KMS-11 (cell line): ENCODE measurements around the gene MROH2A.
"Not testable (repeated sequence)": the region's sequence is repeated elsewhere in the genome, so short reads cannot be mapped to it uniquely, and the experiment has no call there.

Experiments used
- H2AFZ ChIP-seq: fragments of 200-600 bp; sonication (generic); 2 replicates; pipeline ENCODE4 v1.6.1; 2016; ENCODE audit warnings: antibody characterized with exemption, mixed run types, low read depth
- H3K27ac ChIP-seq: fragments of 200-600 bp; sonication (generic); 2 replicates; pipeline ENCODE4 v1.6.1; 2016; ENCODE audit warnings: mild to moderate bottlenecking, mixed run types
- H3K27me3 ChIP-seq: fragments of 200-600 bp; sonication (generic); 2 replicates; pipeline ENCODE4 v1.6.1; 2017; ENCODE audit warnings: mild to moderate bottlenecking, low read depth, mixed run types, moderate library complexity; ENCODE audit not compliant: insufficient read depth
- H3K36me3 ChIP-seq: fragments of 200-600 bp; sonication (generic); 2 replicates; pipeline ENCODE4 v1.6.1; 2017; ENCODE audit warnings: mild to moderate bottlenecking, mixed run types; ENCODE audit not compliant: insufficient read depth
- H3K4me1 ChIP-seq: fragments of 200-600 bp; sonication (generic); 2 replicates; pipeline ENCODE4 v1.6.1; 2016; ENCODE audit warnings: mild to moderate bottlenecking, low read depth, mixed run types; ENCODE audit not compliant: poor library complexity, severe bottlenecking
- H3K4me2 ChIP-seq: fragments of 200-600 bp; sonication (generic); 2 replicates; pipeline ENCODE4 v1.7.0; 2016; ENCODE audit warnings: mild to moderate bottlenecking, mixed run types
- H3K4me3 ChIP-seq: fragments of 200-600 bp; sonication (generic); IDR thresholded peaks from 2 replicates; pipeline ENCODE4 v1.6.1; 2017; ENCODE audit warnings: low read depth, low read length, mixed read lengths; ENCODE audit not compliant: insufficient read depth
- H3K79me2 ChIP-seq: fragments of 200-600 bp; sonication (generic); 2 replicates; pipeline ENCODE4 v1.6.1; 2016; ENCODE audit warnings: low read depth, mixed run types; ENCODE audit not compliant: insufficient read depth
- H3K9ac ChIP-seq: fragments of 200-600 bp; sonication (generic); 2 replicates; pipeline ENCODE4 v1.6.1; 2016; ENCODE audit warnings: mild to moderate bottlenecking, mixed run types
- H4K20me1 ChIP-seq: fragments of 200-600 bp; sonication (generic); 2 replicates; pipeline ENCODE4 v1.6.1; 2016; ENCODE audit warnings: mild to moderate bottlenecking, mixed run types; ENCODE audit not compliant: insufficient read depth
- CTCF ChIP-seq: fragments of 200-600 bp; sonication (generic); conservative IDR thresholded peaks from 2 replicates; pipeline ENCODE4 v1.6.1; 2017; ENCODE audit warnings: low read depth, mild to moderate bottlenecking, antibody characterized with exemption, low read length, moderate library complexity, mixed read lengths

MROH2A gene, protein sequence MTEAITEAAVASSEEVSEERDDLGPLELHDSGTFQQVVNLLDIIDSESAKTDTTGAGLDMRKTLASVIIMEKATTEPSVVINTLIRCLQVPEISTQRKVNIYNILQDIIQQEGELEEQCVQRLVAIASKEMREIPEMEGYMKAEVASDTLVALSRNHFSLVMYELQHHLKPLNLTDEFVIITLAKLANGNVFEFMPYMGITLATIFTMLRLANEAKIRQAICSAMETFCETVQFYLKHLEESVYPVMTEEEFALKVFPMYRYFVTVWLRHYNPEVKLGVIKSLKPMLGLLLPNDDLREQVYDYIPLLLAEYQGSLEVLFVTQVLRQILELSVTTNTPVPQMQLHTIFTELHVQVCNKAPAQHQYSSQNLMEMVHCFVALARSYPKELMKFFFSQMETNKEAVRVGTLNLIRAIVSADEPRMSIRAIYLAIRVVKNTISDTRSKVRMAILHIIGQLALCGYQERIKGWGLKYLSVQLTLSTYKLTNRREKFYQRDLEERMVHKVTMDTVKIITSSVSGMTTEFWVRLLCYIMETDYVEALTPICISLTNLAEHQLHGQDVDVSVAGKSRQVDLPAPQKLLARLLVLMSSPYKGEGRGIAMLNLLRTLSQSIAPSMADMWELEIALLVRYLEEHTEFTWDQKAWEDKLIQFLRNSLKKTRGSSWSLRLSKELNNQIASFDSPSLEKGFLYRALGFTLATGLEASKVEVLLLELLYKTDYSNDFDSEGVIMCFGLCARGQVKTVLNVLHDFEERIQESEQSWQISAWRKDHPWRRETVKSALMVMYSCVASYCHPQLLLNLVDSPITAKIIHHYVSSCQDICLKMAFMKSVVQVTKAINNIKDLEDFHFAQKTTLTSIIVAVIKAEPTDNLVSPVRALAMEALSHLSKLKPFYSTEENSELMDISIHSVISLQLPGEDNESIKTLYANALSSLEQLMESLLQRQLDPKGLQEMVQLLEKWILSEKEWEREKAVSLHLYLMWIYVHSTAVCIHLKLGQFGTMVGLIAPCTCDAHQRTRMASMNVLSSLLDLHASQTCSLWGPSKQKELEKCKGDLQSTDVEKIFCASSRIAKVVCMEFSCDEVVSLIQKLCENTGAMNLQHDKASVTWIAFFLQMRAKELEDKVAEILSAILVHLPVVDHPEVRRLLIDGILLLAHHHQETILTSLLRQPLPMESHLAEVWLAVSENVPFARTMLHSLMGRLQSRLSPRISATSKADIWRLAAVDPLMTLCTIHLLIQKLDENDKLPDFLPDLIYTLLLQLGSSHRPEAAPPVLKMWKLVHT (N-terminal part only)

GRCh38 chr2:233778030-233778429 lies at the start of gene MROH2A:
TSS of gene MROH2A (plus strand) at chr2:233778330. CDS start at chr2:233779359, 1,029 bp downstream.
- no peak for TF ChIP-seq CTCF
- no peak within 1 kb of the TSS for H2AFZ ChIP-seq
- H3K4me1 ChIP-seq = no peaks in the 10 kb centered on the region
- no peaks in the 10 kb centered on the region for H3K27me3 ChIP-seq
- H3K4me3 ChIP-seq = no peak within 1 kb of the TSS
- H3K27ac ChIP-seq = no peak within 1 kb of the TSS
- H3K4me2 ChIP-seq = no peak within 1 kb of the TSS
- H4K20me1 ChIP-seq = no peaks in the 10 kb centered on the region
- H3K79me2 ChIP-seq = no peaks in the 10 kb centered on the region
- no peak within 1 kb of the TSS for H3K9ac ChIP-seq
- H3K36me3 ChIP-seq = no peaks in the 10 kb centered on the region

DNA sequence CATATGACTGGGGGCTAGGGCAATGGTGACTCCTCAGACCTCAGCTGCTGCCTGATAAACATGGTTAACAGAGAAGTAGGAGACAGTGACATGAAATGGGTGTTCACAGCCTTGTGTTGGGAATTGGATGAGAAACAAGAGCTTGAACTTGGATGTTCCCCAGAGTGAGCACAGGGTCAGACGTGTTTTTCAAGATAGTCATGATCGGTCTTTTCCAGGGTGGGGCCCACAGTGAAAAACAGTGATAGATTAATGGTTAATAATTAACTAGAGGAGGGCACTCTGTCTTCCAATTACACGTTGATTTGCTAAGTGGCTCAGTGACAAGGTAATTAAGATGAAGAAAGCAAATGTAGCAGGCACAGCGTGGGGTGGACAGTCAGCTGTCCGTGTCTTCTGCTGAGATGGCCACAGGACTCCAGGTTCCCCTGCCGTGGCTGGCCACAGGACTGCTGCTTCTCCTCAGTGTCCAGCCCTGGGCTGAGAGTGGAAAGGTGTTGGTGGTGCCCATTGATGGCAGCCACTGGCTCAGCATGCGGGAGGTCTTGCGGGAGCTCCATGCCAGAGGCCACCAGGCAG lies 49.3 kb upstream of the MROH2A start, which contains the start of gene UGT1A3:
UGT1A3 (plus strand) TSS at position 320 of the 579 bp plus-strand sequence; CDS start at position 405, 85 bp downstream.
- no peaks in the 10 kb centered on the region for H4K20me1 ChIP-seq
- no peak within 1 kb of the TSS for H3K4me2 ChIP-seq
- H3K27ac ChIP-seq = no peak within 1 kb of the TSS
- H3K27me3 ChIP-seq = no peaks in the 10 kb centered on the region
- no peaks in the 10 kb centered on the region for H3K36me3 ChIP-seq
- no peaks in the 10 kb centered on the region for H3K79me2 ChIP-seq
- H3K4me3 ChIP-seq = no peak within 1 kb of the TSS
- no peak within 1 kb of the TSS for H3K9ac ChIP-seq
- no peaks in the 10 kb centered on the region for H3K4me1 ChIP-seq
- no peak within 1 kb of the TSS for H2AFZ ChIP-seq
- TF ChIP-seq CTCF = no peak

- not testable (repeated sequence) for H4K20me1 ChIP-seq, H3K4me3 ChIP-seq, H3K9ac ChIP-seq, H3K4me1 ChIP-seq, H3K36me3 ChIP-seq, H3K27me3 ChIP-seq, H2AFZ ChIP-seq, H3K4me2 ChIP-seq, H3K79me2 ChIP-seq, H3K27ac ChIP-seq
Observed at GRCh38 chr2:233736868-233737653, 41.1 kb upstream of the MROH2A start.

DNA sequence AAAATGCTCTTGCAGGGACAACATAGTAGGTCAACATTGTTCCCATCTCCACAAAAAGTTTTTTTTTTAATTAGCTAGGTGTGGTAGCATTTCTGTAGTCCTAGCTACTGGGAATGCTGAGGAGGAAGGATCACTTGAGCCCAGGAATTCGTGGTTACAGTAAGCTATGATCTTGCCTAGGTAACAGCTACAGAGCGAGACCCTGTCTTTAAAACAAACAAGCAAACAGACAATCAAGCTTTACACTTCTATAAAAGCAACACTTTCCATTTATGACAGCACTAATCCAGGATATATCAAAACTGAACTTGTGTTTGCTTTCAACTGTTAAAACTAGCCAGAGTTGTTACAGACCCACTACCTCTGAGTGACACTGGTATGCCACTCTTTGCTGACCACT lies 37.3 kb upstream of the MROH2A start:
- Histone ChIP-seq H3K36me3 (no peaks in the 10 kb centered on the region), H3K79me2 (no peaks in the 10 kb centered on the region)
- TF ChIP-seq CTCF = no peak

More for the DNA sequence above, 37.3 kb upstream of the MROH2A start:
- no peak overlapping the region for H3K4me3 ChIP-seq
- no peak overlapping the region for H3K9ac ChIP-seq
- H2AFZ ChIP-seq = no peak overlapping the region
- no peak overlapping the region for H3K27ac ChIP-seq
- no peak overlapping the region for H3K4me2 ChIP-seq
- H3K27me3 ChIP-seq = no peaks in the 10 kb centered on the region
- no peaks in the 10 kb centered on the region for H4K20me1 ChIP-seq
- no peaks in the 10 kb centered on the region for H3K4me1 ChIP-seq
